Transverse colon (tissue), 4 donors: ENCODE results near the gene S100A7A. TPM values are rescaled to one million over a fixed set of nuclear protein-coding genes. Genes with fewer than 3 reads are reported as not detected.
"Not testable (repeated sequence)": the region's sequence is repeated elsewhere in the genome, so short reads cannot be mapped to it uniquely, and the experiment has no call there.

Source experiments
- DNase-seq: peaks from one replicate; pipeline ENCODE4 v3.0.0-alpha.2; 2019
- H3K27ac ChIP-seq, 4 donors: fragments of 200-600 bp; sonication (generic); 2 replicates each; pipeline ENCODE4 v1.5.1; 2016 to 2018; ENCODE audit warnings: inconsistent platforms in 4 of 4
- H3K27me3 ChIP-seq: fragments of 200-600 bp; sonication (generic); 2 replicates; pipeline ENCODE4 v1.5.1; 2017; ENCODE audit warnings: inconsistent platforms
- H3K36me3 ChIP-seq, 4 donors: fragments of 200-600 bp; sonication (generic); 2 replicates each; pipeline ENCODE4 v1.5.1; 2017 to 2019; ENCODE audit warnings: inconsistent platforms in 4 of 4
- H3K4me1 ChIP-seq, 4 donors: fragments of 200-600 bp; sonication (generic); 2 replicates each; pipeline ENCODE4 v1.5.1; 2017 to 2020; ENCODE audit warnings: inconsistent platforms in 4 of 4
- H3K4me3 ChIP-seq, 4 donors: fragments of 200-600 bp; sonication (generic); 1 replicate in 1 of 4; 2 replicates in 3 of 4; pipeline versions ENCODE4 v1.5.1 to v1.6.1; 2017 to 2019; ENCODE audit warnings: inconsistent platforms in 4 of 4
- H3K9me3 ChIP-seq, 2 donors: fragments of 200-600 bp; sonication (generic); 2 replicates each; pipeline ENCODE4 v1.5.1; 2017 to 2019; ENCODE audit warnings: inconsistent platforms in 2 of 2
- EP300 ChIP-seq: sonication (generic); formaldehyde crosslinking; IDR thresholded peaks from one replicate; pipeline ENCODE4 v1.6.1; 2017; ENCODE audit warnings: antibody characterized with exemption, low read depth
- POLR2A ChIP-seq: fragments of 450-650 bp; IDR thresholded peaks from one replicate; pipeline ENCODE4 v1.6.1; 2016; ENCODE audit warnings: antibody characterized with exemption, mild to moderate bottlenecking, moderate library complexity
- POLR2AphosphoS5 ChIP-seq, 3 donors: sonication (generic); formaldehyde crosslinking; IDR thresholded peaks; one replicate each; pipeline ENCODE4 v1.6.1; 2016; ENCODE audit warnings: antibody characterized with exemption in 3 of 3
- WGBS, 2 donors: methylation state at CpG; one replicate each; pipeline ENCODE4 v1.1.5; 2018; ENCODE audit warnings: low coverage in 1 of 2; 5-methylcytosine and 5-hydroxymethylcytosine counted together
- in situ Hi-C, 4 donors: fragments of 200-750 bp; cut with MboI; loops; one replicate each; pipeline versions ENCODE4 v1.15.0 to v1.15.1; 2017; ENCODE audit warnings: low sequenced_read_pairs in 3 of 4, low pct_ligation_motif_present in 1 of 4, low pct_unique_long_range_greater_than_20kb in 1 of 4
- intact Hi-C: fragments of 100-400 bp; cut with DNase I; formaldehyde crosslinking; loops from one replicate; pipeline ENCODE4 v1.15.1; 2023; ENCODE audit warnings: low total_unique reads
- total RNA-seq, 4 donors: library from RNA; depleted of rRNA; stranded (reverse); fragments of >200 nt; gene quantifications; one replicate each; pipeline ENCODE4 v1.1.0, GENCODE V29; 2016
- TF ChIP-seq, protein P1 (sequence below), 5 experiments: fragments of 200-600 bp in 3 of 5; fragments of 450-650 bp in 2 of 5; sonication (generic) in 3 of 5; IDR thresholded peaks; 1 replicate in 2 of 5; 2 replicates in 3 of 5; pipeline ENCODE4 v1.5.1; 2016 to 2017; ENCODE audit warnings: antibody characterized with exemption in 5 of 5, inconsistent platforms in 3 of 5, mild to moderate bottlenecking in 2 of 5, moderate library complexity in 1 of 5

Gene S100A7A
- total RNA-seq, 4 donors from 2014 or later: not detected

DNA sequence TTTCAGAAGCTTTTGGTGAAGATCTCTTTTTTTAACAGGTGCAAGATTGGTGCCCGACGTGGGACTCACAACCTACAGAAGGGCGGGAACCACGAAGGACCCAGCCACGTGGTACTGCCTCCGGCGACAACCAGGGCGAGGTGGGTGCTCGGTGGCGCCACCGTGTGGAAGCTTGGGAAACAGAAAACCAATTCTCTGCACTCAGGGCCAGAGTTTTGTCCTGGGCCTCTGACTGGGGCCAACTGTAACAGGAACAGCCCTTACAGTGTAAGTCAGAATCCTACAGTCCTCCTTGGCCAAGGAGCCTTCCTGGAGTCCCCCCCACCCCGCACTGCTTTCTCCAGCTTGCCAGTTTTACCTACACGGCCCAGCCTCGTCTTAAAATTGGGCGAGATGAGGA, 11.6 kb upstream of the S100A7A start:
- WGBS, 2 donors: 38% methylated on average over 9 to 15 of the region's 15 CpGs
- DNase-seq: peak; percentile 33
- TF ChIP-seq, protein P1, sequence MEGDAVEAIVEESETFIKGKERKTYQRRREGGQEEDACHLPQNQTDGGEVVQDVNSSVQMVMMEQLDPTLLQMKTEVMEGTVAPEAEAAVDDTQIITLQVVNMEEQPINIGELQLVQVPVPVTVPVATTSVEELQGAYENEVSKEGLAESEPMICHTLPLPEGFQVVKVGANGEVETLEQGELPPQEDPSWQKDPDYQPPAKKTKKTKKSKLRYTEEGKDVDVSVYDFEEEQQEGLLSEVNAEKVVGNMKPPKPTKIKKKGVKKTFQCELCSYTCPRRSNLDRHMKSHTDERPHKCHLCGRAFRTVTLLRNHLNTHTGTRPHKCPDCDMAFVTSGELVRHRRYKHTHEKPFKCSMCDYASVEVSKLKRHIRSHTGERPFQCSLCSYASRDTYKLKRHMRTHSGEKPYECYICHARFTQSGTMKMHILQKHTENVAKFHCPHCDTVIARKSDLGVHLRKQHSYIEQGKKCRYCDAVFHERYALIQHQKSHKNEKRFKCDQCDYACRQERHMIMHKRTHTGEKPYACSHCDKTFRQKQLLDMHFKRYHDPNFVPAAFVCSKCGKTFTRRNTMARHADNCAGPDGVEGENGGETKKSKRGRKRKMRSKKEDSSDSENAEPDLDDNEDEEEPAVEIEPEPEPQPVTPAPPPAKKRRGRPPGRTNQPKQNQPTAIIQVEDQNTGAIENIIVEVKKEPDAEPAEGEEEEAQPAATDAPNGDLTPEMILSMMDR (IDR thresholded peaks at IDR 0.05): peak; percentile 20 to 50 (median 36)
- TF ChIP-seq POLR2A (no peak), POLR2AphosphoS5 (IDR thresholded peaks at IDR 0.05) (no peak)
- H3K27me3 ChIP-seq: peaks cover 6% of the 10 kb centered on the region
- no peaks in the 10 kb centered on the region for H3K36me3 ChIP-seq
- in situ Hi-C loops (no loop called here), intact Hi-C loops (no loop called here)
- H3K27ac ChIP-seq: no peak overlapping the region
- no peaks in the 10 kb centered on the region for H3K4me1 ChIP-seq
- no peaks in the 10 kb centered on the region for H3K9me3 ChIP-seq
- no peak overlapping the region for H3K4me3 ChIP-seq

DNA sequence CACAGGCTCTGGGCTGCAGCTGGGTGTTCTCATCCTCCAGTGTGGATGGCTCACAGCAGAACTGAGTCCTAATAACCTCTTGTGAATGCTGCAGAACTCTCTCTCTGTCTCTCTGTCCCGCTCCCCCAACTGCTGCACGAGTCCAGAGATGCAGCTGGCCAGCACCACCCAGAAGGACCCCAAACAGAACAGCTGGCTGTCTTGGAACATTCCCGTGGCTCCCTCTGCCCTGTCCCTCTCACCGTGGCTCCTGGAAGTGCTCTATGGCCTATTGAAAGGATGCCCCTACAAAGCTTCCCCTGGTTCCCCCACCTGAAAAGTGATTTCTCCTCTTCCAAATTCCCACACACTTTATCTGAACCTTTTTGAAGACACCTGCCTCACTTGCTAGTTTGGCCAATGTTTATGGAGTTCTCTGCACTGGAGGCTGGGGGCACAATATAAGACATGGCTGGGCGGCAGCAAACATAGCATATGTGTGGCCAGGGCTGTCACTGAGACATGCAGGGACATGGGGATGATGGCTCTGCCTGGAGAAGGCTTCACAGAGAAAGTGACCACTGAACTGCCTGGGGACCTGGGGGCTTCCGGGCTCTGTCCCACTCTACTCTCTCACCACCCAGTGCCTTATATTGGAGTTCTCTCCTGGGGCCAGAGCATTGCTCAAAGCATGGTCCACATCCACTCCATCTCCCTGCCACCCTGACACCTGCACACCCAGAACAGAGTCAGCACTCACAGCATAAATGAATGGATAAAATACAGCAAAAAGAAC, 10.3 kb upstream of the S100A7A start:
- H3K27ac ChIP-seq, intact Hi-C loops, DNase-seq, H3K36me3 ChIP-seq, H3K27me3 ChIP-seq, H3K4me1 ChIP-seq, H3K9me3 ChIP-seq, in situ Hi-C loops, H3K4me3 ChIP-seq: not testable (repeated sequence)
- WGBS, 2 donors: 70 to 90% methylated on average over 2 to 6 of the region's 6 CpGs

DNA sequence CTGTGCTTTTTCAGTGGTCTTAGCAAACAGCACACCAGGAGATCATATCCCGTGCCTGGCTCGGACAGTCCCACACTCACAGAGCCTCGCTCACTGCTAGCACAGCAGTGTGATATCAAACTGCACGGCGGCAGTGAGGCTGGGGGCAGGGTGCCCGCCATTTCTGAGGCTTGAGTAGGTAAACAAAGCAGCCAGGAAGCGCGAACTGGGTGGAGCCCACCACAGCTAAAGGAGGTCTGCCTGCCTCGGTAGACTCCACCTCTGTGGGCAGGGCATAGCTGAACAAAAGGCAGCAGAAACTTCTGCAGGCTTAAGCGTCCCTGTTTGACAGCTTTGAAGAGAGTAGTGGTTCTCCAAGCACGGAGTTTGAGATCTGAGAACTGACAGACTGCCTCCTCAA, 9.0 kb upstream of the S100A7A start:
- H3K4me1 ChIP-seq, H3K9me3 ChIP-seq, H3K27me3 ChIP-seq, intact Hi-C loops, in situ Hi-C loops, H3K36me3 ChIP-seq, DNase-seq, H3K27ac ChIP-seq, H3K4me3 ChIP-seq: not testable (repeated sequence)
- WGBS, 2 donors: 55% methylated on average over 11 of the region's 11 CpGs; no CpG with 5 or more reads in 1 of the 2 donors

DNA sequence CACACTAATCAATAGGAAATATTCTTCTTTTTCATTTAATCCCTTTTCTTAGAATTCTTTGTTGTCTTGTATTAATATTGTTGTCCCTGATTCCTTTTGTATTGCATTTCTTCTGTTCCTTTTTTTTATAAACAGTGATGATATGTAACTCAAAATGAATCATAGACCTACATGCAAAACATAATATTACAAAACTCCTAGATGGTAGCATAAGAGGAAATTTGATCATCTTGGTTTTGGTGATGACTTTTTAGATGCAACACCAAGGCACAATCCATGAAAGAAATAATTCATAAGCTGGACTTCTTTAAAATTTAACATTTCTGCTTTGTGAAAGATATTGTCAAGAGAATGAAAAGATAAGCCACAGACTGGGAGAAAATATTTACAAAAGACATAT, 2.4 kb upstream of the S100A7A start:
- H3K27me3 ChIP-seq, intact Hi-C loops, H3K9me3 ChIP-seq, DNase-seq, H3K4me3 ChIP-seq, H3K36me3 ChIP-seq, in situ Hi-C loops, H3K27ac ChIP-seq, H3K4me1 ChIP-seq: not testable (repeated sequence)

GRCh38 chr1:153417136-153417888, 992 bp downstream of the S100A7A start:
- intact Hi-C loops: no loop called here
- TF ChIP-seq POLR2A (no peak), POLR2AphosphoS5 (IDR thresholded peaks at IDR 0.05) (no peak), EP300 (no peak)
- TF ChIP-seq, protein P1 (IDR thresholded peaks at IDR 0.05): no peak
- 66 to 74% methylated on average over 6 to 12 of the region's 12 CpGs for WGBS, 2 donors
- no peak for DNase-seq
- in situ Hi-C loops: no loop called here
- no peaks in the 10 kb centered on the region for H3K9me3 ChIP-seq
- H3K27me3 ChIP-seq: no peaks in the 10 kb centered on the region
- H3K27ac ChIP-seq: no peak overlapping the region
- H3K36me3 ChIP-seq: no peaks in the 10 kb centered on the region
- no peak overlapping the region for H3K4me3 ChIP-seq
- no peaks in the 10 kb centered on the region for H3K4me1 ChIP-seq

DNA sequence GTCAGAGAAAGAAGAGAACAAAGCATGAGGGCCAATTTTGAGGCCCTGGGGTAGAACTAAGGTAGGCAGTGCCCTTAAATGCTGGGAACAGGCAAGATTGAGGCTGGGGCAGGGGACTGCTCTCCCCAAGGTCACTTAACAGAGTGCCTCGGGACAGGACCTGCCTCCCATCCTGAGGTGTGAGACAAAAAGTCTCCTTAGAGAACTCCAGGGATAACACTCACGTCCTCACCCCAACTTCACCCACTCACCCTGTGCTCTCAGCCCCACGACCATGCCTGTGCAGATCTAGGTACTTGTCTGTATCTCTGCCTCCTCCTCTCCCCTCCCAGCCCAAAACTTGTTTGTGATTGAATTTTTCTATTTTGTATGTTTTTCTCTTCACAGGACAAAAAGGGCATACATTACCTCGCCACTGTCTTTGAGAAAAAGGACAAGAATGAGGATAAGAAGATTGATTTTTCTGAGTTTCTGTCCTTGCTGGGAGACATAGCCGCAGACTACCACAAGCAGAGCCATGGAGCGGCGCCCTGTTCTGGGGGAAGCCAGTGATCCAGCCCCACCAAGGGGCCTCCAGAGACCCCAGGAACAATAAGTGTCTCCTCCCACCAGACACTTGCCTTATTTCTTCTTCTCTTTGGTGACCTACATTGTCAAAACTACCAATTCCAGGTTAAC, 2.6 kb downstream of the S100A7A start:
- H3K9me3 ChIP-seq, DNase-seq, H3K27ac ChIP-seq, H3K4me1 ChIP-seq, intact Hi-C loops, in situ Hi-C loops, H3K27me3 ChIP-seq, H3K4me3 ChIP-seq, H3K36me3 ChIP-seq: not testable (repeated sequence)
- WGBS, 2 donors: 48 to 57% methylated on average over 5 to 7 of the region's 7 CpGs

DNA sequence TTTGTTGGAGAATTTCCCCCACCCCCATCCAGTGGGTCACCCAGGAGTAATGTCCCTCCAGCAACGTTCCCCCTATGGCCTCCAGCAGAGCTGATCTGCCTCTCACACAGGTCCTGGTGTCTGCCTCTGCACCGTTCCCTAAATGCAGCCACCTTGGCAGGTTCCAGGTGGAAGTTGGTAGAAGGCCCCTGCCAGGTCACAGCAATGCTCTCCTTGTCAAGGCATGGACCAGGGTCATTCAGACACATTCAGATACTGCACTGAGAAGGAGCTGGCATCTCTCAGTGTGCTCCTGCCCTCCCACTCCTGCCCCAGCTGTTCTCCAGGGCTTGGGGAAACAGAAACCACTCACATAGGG, 3.1 kb downstream of the S100A7A start:
- DNase-seq, in situ Hi-C loops, H3K27ac ChIP-seq, intact Hi-C loops, H3K36me3 ChIP-seq, H3K4me3 ChIP-seq, H3K9me3 ChIP-seq, H3K27me3 ChIP-seq, H3K4me1 ChIP-seq: not testable (repeated sequence)
- 17 to 48% methylated on average over 1 to 2 of the region's 2 CpGs for WGBS, 2 donors
